ENCODE results near the gene NDUFAF3. TPM values are rescaled to one million over a fixed set of nuclear protein-coding genes. Genes with fewer than 3 reads are reported as not detected.

The NDUFAF3 gene
- total and polyA plus RNA-seq, 10 of the 15 experiments (the other 5 are each of a cell fraction or from before 2014, with no cell fraction given): 25.4 to 228 (median 63.9) TPM

GRCh38 chr3:49021813-49022687 lies at the start of gene NDUFAF3 (continued):
- TF ChIP-seq HSF1 (IDR thresholded peaks at IDR 0.05; ENCODE audit: low read depth, low read length) (no peak), SIX5 (IDR thresholded peaks at IDR 0.05; ENCODE audit: low read depth, low read length, severe bottlenecking) (peak; percentile 27), SMAD5 (IDR thresholded peaks at IDR 0.05; ENCODE audit: low read depth) (peak; percentile 57; the same call in 1 of the 2 replicates), SMAD1 (IDR thresholded peaks at IDR 0.05; ENCODE audit: low read depth, partially characterized antibody) (no peak), ZNF622 (IDR thresholded peaks at IDR 0.05) (no peak), RELA (IDR thresholded peaks at IDR 0.05; ENCODE audit: borderline replicate concordance, partially characterized antibody) (peak; percentile 71), HCFC1 (IDR thresholded peaks at IDR 0.05; ENCODE audit: low read length) (peak; percentile 67), NR2C1 (IDR thresholded peaks at IDR 0.05) (peak; percentile 48; the same call in 1 of the 2 replicates), RAD51 (IDR thresholded peaks at IDR 0.05) (no peak), SREBF2 (IDR thresholded peaks at IDR 0.05; ENCODE audit: low read length) (no peak), ZNF207 (IDR thresholded peaks at IDR 0.05; ENCODE audit: borderline replicate concordance) (0 out of 2 replicates have a peak, but pooled peaks have one; percentile 49), POLR2A (IDR thresholded peaks at IDR 0.05; ENCODE audit: low read depth, low read length) (no peak), SMARCA5 (IDR thresholded peaks at IDR 0.05) (peak; percentile 99), USF2 (IDR thresholded peaks at IDR 0.05; ENCODE audit: borderline replicate concordance, low read depth, low read length) (no peak), ZNF274 (IDR thresholded peaks at IDR 0.05; ENCODE audit: insufficient read depth, insufficient read length) (no peak), NBN (IDR thresholded peaks at IDR 0.05) (peak; percentile 34), PAX5 (IDR thresholded peaks at IDR 0.05; ENCODE audit: borderline replicate concordance, low read depth, low read length) (peak; percentile 27; the same call in 1 of the 2 replicates), GABPA (IDR thresholded peaks at IDR 0.05; ENCODE audit: low read depth) (no peak), YY1 (IDR thresholded peaks at IDR 0.05; ENCODE audit: low read depth, low read length) (peak; percentile 93), NR2C2 (IDR thresholded peaks at IDR 0.05; ENCODE audit: borderline replicate concordance, control insufficient read depth, insufficient read length, low read depth) (no peak), BACH1 (IDR thresholded peaks at IDR 0.05; ENCODE audit: borderline replicate concordance) (peak; percentile 76; the same call in 1 of the 2 replicates), MYB (IDR thresholded peaks at IDR 0.05; ENCODE audit: borderline replicate concordance, low read depth, low read length) (0 out of 2 replicates have a peak, but pooled peaks have one; percentile 10), CREM (IDR thresholded peaks at IDR 0.05; ENCODE audit: low read depth) (peak; percentile 80), ZNF24 (IDR thresholded peaks at IDR 0.05) (no peak), BCL3 (IDR thresholded peaks at IDR 0.05; ENCODE audit: borderline replicate concordance, insufficient read depth, low read depth, low read length, poor library complexity, severe bottlenecking) (no peak), NFIC (IDR thresholded peaks at IDR 0.05; ENCODE audit: low read depth, low read length) (no peak), CHD2 (IDR thresholded peaks at IDR 0.05; ENCODE audit: borderline replicate concordance, low read depth, low read length) (peak; percentile 89), MEF2B (IDR thresholded peaks at IDR 0.05; ENCODE audit: partially characterized antibody, poor library complexity, severe bottlenecking) (peak; percentile 96), STAT1 (conservative IDR thresholded peaks at IDR 0.05) (0 out of 2 replicates have a peak, but pooled peaks have one; percentile 20), PML (IDR thresholded peaks at IDR 0.05; ENCODE audit: low read length) (no peak)

Measured in GM12878 (cell line).